HG03432 (cell line): Measurements from ENCODE around the gene ARHGAP5.

Experiments
- ATAC-seq: cut with Tn5 transposase; IDR thresholded peaks from one replicate; pipeline ENCODE4 v1.9.1; 2021; ENCODE audit warnings: mild to moderate bottlenecking, moderate library complexity; ENCODE audit not compliant: unreplicated experiment

ARHGAP5 gene

DNA sequence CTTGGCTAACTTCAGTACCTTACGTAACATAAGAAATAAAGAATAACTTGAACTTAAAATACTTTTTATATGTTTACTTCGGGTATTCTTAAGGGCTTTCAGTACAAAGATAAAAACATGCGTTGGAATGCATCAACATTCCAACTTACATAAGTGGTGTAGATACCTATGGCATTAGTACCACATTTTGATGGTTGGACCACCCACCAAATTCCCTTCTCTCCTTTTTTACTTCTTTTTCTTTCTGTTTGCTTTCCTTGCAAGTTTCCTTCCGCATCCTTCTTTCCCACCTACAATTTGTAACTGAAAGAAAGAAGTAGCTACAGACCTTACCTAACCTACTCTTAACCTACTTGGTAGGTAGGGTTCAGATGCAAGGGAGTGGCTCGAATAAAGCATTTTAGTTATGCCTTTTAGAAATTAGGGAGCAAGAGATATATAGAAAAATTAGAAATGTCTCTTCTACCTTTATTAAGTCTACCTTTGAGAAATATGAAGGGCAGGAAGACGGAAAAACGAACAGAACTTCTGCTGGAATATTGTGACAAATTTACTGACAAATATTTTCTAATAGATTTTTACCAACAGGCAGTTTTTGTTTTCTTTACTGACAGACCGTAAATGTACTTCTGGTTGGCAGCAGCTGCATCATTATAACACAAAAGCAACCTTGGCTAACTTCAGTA is 2.1 kb upstream of the ARHGAP5 start:
- ATAC-seq, result no peak

DNA sequence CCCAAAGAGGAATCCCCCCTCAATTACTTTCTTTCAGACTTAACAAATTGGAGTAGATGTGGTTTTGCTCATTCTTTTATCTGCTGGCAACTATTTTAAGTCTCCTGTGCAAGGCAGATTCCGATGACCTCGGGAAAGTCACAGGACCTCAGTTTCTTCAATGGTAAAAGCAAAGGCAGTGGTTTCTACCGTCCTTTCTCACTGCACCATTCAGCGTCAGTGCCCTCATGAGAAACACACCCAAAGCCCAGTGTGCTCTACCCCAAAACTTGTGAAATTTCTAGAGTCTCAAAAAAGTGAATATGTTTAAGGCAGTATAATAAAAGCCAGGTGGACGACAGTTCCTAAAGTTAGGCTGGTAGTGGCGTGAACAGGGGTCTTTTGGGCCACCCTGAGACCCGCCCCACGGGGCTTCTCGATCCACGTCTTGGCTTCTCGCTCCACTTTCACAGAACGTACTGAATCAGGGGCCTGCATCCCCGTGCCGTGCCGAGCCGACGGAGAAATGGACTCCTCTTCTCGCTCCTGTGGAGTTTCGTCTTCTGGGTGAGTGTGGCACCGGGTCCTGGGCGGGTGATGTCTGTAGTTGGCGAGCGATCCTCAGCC is 1.3 kb upstream of the ARHGAP5 start:
- ATAC-seq, result peak; percentile 21

DNA sequence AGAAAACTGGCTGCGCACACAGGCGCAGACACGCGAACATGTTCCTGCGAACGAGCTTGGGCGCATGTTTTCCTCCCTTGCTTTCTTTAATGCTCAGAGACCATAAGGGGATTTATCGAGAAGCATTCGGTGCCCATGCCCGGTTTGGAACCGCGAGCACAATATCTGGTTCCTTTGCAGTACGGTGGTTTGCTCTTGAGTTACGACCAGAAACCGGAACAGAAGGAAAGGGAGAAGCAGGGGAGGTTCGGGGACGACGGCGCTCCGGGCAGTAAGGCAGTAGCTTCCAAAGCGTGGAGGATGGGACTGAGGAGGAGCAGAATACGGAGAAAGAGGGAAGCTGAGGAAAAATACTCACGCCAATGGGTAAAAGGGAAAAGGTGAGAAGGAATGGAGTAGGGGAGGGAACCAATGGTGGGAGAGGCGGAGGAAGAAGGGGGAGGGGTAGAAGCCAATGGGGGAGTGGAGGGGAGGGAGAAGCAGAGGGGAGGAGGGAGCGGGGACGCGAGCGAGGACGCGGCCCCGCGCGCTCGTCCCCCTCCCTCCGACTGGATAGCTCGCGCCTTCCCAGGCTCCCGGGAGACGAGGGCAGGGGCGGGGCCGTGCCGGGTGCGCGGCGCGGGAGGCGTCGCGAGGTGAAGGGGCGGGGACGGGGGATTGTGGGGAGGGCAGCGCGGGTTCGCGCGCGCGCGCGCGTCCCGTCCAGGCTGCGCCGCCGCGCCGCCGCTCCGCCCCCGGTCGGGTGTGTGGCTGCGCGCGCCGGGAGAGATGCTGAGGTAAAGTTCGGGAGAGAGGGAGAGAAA is 625 bp upstream of the ARHGAP5 start:
- peak; percentile 71 for ATAC-seq

DNA sequence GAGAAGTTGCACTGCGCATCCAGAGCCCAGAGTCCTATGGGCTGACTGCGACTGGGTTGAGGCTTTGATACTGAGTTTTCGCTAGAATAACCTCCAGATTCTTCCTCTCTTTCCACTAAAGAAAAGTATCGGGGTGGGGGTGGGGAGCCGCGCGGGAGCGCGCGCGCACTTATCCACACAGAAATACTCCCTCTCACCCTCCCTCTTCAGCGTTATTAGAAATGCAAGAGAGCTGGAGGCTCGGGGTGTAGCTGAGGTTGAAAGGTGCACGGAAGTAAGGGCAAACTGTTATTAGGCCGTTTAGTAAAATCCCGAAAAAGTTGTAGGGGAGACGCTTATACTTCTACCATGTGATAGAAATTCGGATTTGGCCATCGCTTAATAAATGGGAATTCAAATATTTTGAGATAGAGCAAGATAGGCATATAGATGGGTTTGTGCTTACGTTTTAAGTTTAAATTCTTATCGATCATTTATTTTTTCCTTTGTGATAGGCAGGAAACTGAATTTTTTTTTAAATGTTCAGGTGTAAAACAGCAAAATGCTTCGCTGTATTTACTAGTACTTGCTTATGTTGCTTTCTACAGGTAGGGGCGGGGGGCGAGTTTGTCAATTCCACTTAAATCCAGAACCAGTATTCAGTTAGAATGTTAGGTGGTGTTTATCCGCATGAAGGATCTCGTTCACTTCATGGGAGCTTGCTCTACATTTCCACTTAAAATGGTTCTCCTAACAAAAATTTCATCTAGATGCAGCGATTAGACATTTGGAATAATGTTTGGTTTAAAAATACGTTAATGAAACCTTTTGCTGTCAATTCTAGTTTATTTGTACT is 1.1 kb downstream of the ARHGAP5 start:
- peak; percentile 13 for ATAC-seq

DNA sequence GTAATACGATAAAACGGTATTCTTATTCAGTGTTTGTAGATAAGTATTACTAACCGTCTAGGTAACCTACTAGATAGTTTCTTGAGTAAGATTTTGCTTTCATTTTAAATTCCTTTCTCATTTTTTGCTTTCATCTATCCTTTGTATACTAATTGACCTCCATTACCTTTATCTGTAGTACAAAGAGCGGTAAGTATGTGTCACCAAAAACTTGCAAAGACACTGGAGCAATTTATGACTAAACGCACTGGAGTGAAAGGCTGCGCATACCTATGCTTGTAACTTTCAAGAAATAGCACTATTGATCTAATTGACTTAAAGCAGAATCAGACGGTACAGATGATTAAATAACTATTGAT is 1.7 kb downstream of the ARHGAP5 start:
- ATAC-seq, result no peak

DNA sequence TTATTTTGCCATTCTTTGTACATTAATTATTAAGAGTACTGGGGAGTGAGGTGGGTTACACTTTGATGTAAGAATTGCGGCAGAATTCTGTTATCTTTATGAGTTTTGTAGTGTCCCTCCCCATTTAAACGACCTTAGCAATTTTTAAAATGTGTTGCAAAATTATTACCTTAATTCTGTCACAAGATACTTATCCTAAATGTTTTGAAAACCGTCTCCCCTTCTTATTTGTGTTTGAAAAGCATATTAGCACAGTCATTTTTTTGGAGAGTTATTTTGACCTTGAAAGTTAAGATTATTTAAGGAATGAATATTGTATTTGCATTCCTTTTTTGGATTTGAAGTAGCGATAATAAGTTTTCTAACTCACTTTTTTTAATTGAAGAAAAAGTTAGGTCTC is 2.2 kb downstream of the ARHGAP5 start:
- ATAC-seq, result no peak

DNA sequence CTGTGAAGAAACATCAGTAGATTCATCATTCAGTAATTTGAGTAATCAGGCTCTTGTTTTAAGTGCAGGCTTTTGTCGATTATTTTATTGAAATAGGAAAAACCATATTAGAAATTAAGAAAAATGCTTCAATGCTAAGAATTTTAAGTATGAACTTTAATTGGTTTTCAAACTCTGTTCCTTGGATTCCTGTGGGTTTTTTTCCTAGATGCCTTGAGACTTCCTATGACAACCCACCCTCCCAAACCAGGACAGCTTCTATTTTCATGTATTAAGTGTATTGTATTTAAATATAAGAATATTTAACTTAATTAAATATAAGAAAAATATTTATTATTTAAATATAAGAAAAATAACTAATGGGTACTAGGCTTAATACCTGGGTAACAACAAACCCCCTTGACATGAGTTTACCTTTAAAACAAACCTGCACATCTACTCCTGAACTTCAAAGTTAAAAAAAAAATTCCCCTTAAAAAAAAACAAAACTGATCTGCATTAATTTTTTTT is 3.0 kb downstream of the ARHGAP5 start:
- ATAC-seq, result no peak

DNA sequence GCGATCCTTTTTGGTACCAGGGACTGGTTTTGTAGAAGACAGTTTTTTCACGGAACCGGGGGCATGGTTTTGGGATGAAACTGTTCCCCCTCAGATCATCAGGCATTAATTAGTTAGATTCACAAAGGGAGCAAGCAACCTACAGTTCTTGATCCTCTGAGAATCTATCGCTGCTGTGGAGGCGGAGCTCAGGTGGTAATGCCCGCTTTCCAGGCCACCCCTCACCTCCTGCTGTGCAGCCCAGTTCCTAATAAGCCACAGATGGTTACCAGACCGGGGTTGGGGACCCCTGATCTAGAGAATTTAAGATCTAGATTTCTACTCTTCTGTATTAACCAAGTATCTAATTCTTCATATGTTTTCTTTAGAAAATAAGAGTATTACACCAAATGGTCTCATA is 4.8 kb downstream of the ARHGAP5 start:
- ATAC-seq, result no peak

DNA sequence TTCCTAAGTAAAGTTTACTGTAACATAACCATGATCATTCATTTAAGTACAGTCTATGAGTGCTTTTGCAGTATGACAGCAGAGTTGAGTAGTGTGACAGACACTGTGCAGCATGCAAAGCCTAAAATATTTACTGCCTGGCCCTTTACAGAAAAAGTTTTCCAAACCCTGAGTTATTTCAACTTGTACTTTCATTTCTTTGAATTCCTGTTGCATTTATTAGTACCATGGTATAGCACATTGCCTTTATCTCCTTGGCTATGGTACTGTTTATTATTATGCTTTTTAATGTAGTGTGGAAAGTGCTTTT is 6.2 kb downstream of the ARHGAP5 start:
- no peak for ATAC-seq

DNA sequence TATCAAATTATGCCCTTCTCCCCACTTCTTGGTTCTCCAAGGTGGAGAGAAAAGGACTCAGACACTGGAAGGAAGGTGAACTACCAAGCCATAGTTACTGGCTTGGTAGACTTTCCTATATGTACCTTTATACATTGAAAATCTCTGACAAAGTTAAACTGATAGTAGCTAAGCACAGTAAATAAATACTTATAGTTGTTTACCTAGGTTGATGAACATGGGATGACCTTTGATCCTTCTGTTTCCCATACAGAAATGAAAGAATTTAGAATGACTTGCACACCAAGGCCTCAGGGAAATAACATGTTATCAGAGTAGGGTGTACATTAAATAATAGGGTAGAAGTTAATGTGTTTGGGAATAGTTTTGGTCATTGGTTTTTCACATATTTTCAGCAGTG is 6.7 kb downstream of the ARHGAP5 start:
- ATAC-seq, result no peak

DNA sequence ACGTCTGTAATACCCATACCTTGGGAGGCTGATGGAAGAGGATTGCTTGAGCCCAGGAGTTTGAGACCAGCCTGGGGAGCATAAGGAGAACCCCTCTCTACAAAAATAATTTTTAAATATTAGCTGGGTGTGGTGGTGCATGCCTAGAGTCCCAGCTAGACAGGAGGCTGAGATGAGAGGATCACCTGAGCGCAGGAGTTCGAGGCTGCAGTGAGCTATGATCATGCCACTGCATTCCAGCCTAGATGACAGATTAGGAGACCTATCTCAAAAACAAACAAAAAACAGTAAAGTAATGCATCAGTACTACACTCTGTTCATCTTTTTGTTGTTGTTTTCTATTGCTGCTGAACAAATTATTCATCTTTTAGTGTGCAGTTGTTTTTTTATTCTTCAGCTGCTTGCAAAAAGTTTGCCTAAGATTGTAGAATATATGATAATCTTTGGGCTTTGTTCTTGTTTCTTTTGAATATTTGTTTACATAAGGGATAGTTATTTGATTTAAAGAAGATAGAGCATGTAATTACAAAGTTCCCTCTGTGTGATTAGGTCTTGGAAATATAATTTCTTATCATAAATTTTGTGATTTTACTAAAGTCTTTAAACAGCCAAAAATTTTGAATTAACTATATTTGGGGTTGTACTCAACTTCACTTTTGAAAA is 8.2 kb downstream of the ARHGAP5 start:
- ATAC-seq, result no peak

DNA sequence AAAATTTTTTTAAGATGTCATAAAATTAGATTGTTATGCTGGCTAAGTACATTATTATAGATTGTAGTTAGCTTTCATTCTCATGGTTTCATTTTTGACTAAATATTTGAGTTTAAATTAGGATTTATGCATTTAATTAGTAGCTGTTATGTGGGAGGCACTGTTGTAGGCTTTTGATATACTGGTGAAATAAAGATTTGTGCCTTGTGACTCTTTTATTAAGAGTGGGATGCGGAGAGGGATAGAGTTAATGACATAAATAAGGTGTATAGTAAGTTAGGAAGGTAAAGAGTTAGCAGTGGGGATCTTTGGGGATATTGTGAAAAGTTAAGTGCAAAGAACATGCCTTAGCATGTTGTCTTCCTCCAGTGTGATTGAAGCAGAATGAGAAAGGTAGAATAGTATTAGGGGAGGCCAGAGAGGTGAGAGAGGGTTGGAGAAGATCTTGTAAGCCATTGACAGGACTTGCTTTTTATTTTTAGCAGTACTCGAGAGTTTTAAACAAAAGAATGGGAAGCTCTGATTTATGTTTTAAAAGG is 8.8 kb downstream of the ARHGAP5 start:
- ATAC-seq, result no peak

DNA sequence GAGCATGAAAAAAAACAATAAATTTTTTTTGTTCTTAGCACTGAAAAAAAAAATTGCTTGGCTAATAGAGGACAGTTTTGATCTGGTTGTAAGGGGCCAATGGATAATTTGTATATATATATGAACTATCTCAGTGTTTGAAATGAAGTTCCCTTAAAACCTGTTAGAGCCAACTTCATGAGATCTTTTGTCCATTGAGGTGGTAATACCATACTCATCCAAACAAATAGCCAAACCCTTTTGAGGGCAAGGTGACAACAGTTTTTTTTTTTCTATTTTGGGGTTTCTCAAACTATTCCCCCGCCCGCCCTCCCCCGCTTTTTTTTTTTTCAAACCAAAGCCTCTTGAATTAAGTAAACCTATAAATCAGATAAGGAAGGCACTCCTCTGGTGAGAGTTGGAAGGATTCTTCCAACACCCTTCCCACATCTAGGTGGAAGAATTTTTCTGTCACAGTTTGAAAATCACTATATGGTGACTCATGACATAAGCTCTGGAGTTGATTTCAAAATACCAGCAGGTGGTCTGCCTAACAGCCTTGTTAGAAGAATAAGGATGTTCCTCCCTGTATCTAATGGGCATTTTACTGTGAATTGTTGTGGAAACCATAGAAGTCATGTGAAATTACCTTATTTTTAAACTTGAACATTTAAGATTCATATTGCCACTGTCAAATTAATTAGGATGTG is 10.2 kb downstream of the ARHGAP5 start:
- ATAC-seq, result no peak

DNA sequence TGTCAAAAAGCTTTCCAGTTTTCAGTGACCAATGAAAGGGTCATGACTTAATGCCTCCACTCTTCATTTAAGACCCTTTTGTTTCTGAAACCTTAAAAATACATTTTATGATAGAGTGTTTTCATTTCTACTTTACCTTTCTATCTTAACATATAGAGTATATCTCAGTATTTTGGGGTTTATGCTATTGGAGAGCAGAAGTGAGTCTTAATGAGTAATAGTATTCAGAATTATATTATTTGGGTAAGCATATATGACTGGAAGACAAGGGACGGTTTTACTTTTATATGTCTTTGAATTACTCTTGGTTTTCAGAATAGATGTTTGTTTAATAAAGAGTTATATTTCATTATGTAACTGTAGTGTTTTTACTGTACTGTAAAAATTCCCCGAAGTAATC is 10.8 kb downstream of the ARHGAP5 start:
- no peak for ATAC-seq

DNA sequence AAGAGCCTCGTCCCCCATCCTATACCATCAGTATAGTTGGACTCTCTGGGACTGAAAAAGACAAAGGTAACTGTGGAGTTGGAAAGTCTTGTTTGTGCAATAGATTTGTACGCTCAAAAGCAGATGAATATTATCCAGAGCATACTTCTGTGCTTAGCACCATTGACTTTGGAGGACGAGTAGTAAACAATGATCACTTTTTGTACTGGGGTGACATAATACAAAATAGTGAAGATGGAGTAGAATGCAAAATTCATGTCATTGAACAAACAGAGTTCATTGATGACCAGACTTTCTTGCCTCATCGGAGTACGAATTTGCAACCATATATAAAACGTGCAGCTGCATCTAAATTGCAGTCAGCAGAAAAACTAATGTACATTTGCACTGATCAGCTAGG is 13.6 kb downstream of the ARHGAP5 start:
- no peak for ATAC-seq

DNA sequence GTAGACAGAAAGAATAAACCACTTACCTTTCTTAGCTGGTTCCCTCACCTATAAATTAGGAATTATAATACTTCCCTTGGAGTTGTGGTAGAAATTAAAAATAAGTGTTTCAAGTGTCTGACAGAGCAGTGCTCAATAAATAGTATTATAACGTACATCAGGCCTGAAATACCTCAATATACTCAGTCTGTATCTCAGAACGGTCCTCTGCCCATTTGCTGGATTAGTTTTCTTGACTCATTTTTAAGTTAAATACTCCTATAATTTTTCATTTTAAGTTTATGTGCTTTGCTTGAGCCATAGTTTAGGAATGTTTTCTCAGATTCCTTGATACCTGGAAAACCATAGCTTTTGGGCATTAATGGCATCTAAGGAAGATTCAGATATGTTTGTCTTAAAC is 22.4 kb downstream of the ARHGAP5 start:
- ATAC-seq, result no peak

DNA sequence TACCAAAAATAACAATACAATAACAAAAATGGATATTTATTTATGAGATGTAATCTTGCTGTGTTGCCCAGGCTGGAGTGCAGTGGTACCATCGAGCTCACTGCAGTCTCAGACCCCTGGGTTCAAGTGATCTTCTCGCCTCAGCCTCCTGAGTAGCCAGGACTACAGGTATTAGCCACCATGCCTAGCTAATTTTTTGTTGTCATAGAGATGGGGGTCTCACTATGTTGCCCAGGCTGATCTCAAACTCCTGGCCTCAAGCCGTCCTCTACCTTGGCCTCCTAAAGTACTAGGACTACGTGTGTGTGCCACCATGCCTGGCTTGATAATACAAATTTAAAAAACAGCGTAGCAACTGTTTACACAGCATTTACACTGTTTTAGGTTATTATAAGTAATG is 23.1 kb downstream of the ARHGAP5 start:
- ATAC-seq, result no peak

DNA sequence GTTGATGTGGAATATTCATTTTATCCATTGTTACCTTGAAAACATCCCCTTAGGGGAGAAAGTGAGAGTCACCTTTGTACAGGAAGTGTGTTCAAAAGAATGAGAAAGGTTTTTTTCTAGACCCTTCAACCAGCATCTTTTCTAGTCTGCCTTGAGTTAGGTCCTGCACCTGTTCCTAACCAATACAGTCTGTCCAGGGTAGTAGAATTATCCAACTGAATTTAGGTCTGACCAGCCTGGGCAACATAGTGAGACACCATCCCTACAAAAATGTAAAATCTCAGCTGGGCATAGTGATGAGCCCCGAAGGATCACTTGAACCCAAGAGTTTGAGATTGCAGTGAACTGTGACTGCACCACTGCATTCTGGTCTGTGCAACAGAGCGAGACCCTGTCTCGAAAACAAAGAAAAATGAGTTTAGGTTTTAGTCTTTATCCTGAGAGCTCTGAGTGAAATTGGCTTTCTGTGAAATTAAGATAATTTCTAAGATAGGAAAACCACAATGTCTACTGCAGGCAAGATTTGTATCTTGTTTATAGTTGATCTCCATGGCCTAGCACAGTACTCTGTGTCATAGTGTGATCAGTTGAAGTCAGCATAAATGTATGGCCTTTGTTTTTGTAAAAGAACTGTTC is 25.2 kb downstream of the ARHGAP5 start:
- peak; percentile 88 for ATAC-seq

DNA sequence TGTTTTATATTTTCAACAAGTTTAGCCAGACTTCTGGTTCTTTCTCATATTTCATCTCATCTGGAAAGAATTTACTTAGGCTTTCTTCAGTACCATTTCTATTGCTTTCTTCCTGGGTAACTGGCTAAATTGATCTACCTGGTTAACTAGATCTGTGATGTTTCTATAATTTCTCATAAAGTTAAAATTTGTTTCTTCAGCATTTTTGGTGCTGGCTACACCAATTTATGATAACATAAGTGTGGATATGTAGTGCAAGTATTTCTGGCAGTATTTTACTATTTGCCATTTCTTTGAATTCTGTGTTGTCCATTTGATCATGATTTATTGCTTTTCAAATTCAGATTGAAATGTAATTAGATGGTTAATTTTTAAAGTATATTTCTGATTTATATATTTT is 25.9 kb downstream of the ARHGAP5 start:
- ATAC-seq, result no peak
